Measurements from ENCODE around the gene TRMT44. TPM values are rescaled to one million over a fixed set of nuclear protein-coding genes. Genes with fewer than 3 reads are reported as not detected.
"Not testable (repeated sequence)": the region's sequence is repeated elsewhere in the genome, so short reads cannot be mapped to it uniquely, and the experiment has no call there.

The TRMT44 gene
- total and polyA plus RNA-seq, 2 of the 4 experiments (the other 2 are of a cell fraction) = 7.3 to 8.1 TPM

- H4K5ac ChIP-seq (ENCODE audit: low read depth, low read length) = no peak overlapping the region
- H3K9me1 ChIP-seq (ENCODE audit: insufficient read depth, low read length) = 0 out of 2 replicates have a peak, but pooled peaks cover 6% of the 10 kb centered on the region
- no peak overlapping the region for H2AK5ac ChIP-seq (ENCODE audit: low read depth, low read length)
- TF ChIP-seq CHD1 (IDR thresholded peaks at IDR 0.05; ENCODE audit: low read depth, low read length) = no peak
- TF ChIP-seq SMC3 (IDR thresholded peaks at IDR 0.05; ENCODE audit: low read depth, low read length) = no peak
- no peak overlapping the region for H2AK9ac ChIP-seq (replicated peaks; ENCODE audit: low read depth, low read length, poor library complexity)
- no peak overlapping the region for H3K56ac ChIP-seq (ENCODE audit: extremely low read depth, insufficient read depth, low read length)
- H4K8ac ChIP-seq (ENCODE audit: low read depth in 2 of 2, low read length in 2 of 2) = no peak overlapping the region
- DNase-seq (no peak), ATAC-seq (ENCODE audit: low read depth) (no peak)
- H3K18ac ChIP-seq (ENCODE audit: low read depth, low read length) = no peak overlapping the region
- H2AFZ ChIP-seq (replicated peaks; ENCODE audit: low read length, poor library complexity) = no peak overlapping the region
- H3K9ac ChIP-seq (ENCODE audit: low read depth, low read length) = no peak overlapping the region
- no peak overlapping the region for H4K91ac ChIP-seq (ENCODE audit: insufficient read depth, low read depth, low read length)
- H2BK20ac ChIP-seq (ENCODE audit: low read depth, low read length) = no peak overlapping the region
- H3K4ac ChIP-seq (ENCODE audit: low read depth, low read length) = no peak overlapping the region
- H3K4me3 ChIP-seq (ENCODE audit: insufficient read depth, low read depth, low read length) = no peak overlapping the region
- intact Hi-C loops (cut with micrococcal nuclease) = no loop called here
- no peaks in the 10 kb centered on the region for H3K79me1 ChIP-seq (ENCODE audit: low read depth in 1 of 2, low read length in 2 of 2)
- ChIA-PET CTCF (interaction anchor here (1.0 kb wide), 1 partner anchor 40 kb away, joined by 3 read pairs; no protein-coding TSS in a partner anchor), POLR2A (ENCODE audit: unreplicated experiment) (no interaction called here)
- H2BK5ac ChIP-seq (ENCODE audit: low read depth, low read length, poor library complexity, severe bottlenecking) = no peak overlapping the region
- BruUV-seq (replicated peaks) = no TSS peak
- no peak overlapping the region for H2BK120ac ChIP-seq (ENCODE audit: low read depth, low read length)
- H3K27ac ChIP-seq (ENCODE audit: insufficient read depth, low read length) = no peak overlapping the region
- dilution Hi-C loops (cut with HindIII; ENCODE audit: low sequenced_read_pairs, unreplicated experiment) = no loop called here
- H3K4me2 ChIP-seq (ENCODE audit: low read depth, low read length) = no peak overlapping the region
- H3K27me3 ChIP-seq (ENCODE audit: control insufficient read depth, insufficient read depth, low read length) = peaks cover 2% of the 10 kb centered on the region; the same call in 1 of the 2 replicates
- no peak overlapping the region for H3K23ac ChIP-seq (ENCODE audit: low read depth, low read length)
- H4K20me1 ChIP-seq (ENCODE audit: insufficient read depth, low read length) = no peaks in the 10 kb centered on the region
- WGBS, 2 experiments (ENCODE audit: extremely low coverage in 2 of 2, insufficient read length in 1 of 2) = no CpG with 5 or more reads among the region's 11 CpGs
- no peaks in the 10 kb centered on the region; the same call in 1 of the 2 replicates for H3K9me3 ChIP-seq (ENCODE audit: control insufficient read depth, insufficient read depth, low read length)
- in situ Hi-C loops (cut with MboI; ENCODE audit: low sequenced_read_pairs) = no loop called here
- no peaks in the 10 kb centered on the region for H3K36me3 ChIP-seq (ENCODE audit: control insufficient read depth, insufficient read depth, low read length)
- no peak overlapping the region for H2BK15ac ChIP-seq (ENCODE audit: low read depth, low read length)
- H3K14ac ChIP-seq (replicated peaks; ENCODE audit: low read depth, low read length) = no peak overlapping the region
- peaks cover 12% of the 10 kb centered on the region for H3K4me1 ChIP-seq (ENCODE audit: control insufficient read depth, insufficient read depth, low read length)
Measured at GRCh38 chr4:8512510-8512909, 71.9 kb downstream of the TRMT44 start.

- H2BK15ac ChIP-seq (ENCODE audit: low read depth, low read length); H3K14ac ChIP-seq (replicated peaks; ENCODE audit: low read depth, low read length); POLR2A ChIA-PET (ENCODE audit: unreplicated experiment); H3K9ac ChIP-seq (ENCODE audit: low read depth, low read length); H3K9me3 ChIP-seq (ENCODE audit: control insufficient read depth, insufficient read depth, low read length); H3K27me3 ChIP-seq (ENCODE audit: control insufficient read depth, insufficient read depth, low read length); H2BK5ac ChIP-seq (ENCODE audit: low read depth, low read length, poor library complexity, severe bottlenecking); H3K4ac ChIP-seq (ENCODE audit: low read depth, low read length); H4K20me1 ChIP-seq (ENCODE audit: insufficient read depth, low read length); dilution Hi-C loops (cut with HindIII; ENCODE audit: low sequenced_read_pairs, unreplicated experiment); H2AFZ ChIP-seq (replicated peaks; ENCODE audit: low read length, poor library complexity); H3K4me2 ChIP-seq (ENCODE audit: low read depth, low read length); H3K4me3 ChIP-seq (ENCODE audit: insufficient read depth, low read depth, low read length); BruUV-seq (replicated peaks); H3K56ac ChIP-seq (ENCODE audit: extremely low read depth, insufficient read depth, low read length); H2AK9ac ChIP-seq (replicated peaks; ENCODE audit: low read depth, low read length, poor library complexity); H4K91ac ChIP-seq (ENCODE audit: insufficient read depth, low read depth, low read length); ATAC-seq (ENCODE audit: low read depth); H3K36me3 ChIP-seq (ENCODE audit: control insufficient read depth, insufficient read depth, low read length); H2AK5ac ChIP-seq (ENCODE audit: low read depth, low read length); H3K18ac ChIP-seq (ENCODE audit: low read depth, low read length); H3K23ac ChIP-seq (ENCODE audit: low read depth, low read length); DNase-seq; H4K5ac ChIP-seq (ENCODE audit: low read depth, low read length); H3K27ac ChIP-seq (ENCODE audit: insufficient read depth, low read length); H3K9me1 ChIP-seq (ENCODE audit: insufficient read depth, low read length); H2BK20ac ChIP-seq (ENCODE audit: low read depth, low read length); H2BK120ac ChIP-seq (ENCODE audit: low read depth, low read length); H4K8ac ChIP-seq (ENCODE audit: low read depth in 2 of 2, low read length in 2 of 2); in situ Hi-C loops (cut with MboI; ENCODE audit: low sequenced_read_pairs); intact Hi-C loops (cut with micrococcal nuclease); H3K79me1 ChIP-seq (ENCODE audit: low read depth in 1 of 2, low read length in 2 of 2): not testable (repeated sequence)
- CTCF ChIA-PET = interaction anchor here (1.0 kb wide), 1 partner anchor 40 kb away, joined by 3 read pairs; no protein-coding TSS in a partner anchor
- no CpG with 5 or more reads among the region's 4 CpGs for WGBS, 2 experiments (ENCODE audit: extremely low coverage in 2 of 2, insufficient read length in 1 of 2)
- H3K4me1 ChIP-seq (ENCODE audit: control insufficient read depth, insufficient read depth, low read length) = peaks cover 12% of the 10 kb centered on the region
Measured at GRCh38 chr4:8513080-8513479, 72.5 kb downstream of the TRMT44 start.
